ENCODE measurements around the gene RHOA. TPM values are rescaled to one million over a fixed set of nuclear protein-coding genes. Genes with fewer than 3 reads are reported as not detected.
"Not testable (repeated sequence)": the region's sequence is repeated elsewhere in the genome, so short reads cannot be mapped to it uniquely, and the experiment has no call there.

RHOA gene
- total RNA-seq, 2 experiments from 2014 or later, result 438 to 449 TPM

DNA sequence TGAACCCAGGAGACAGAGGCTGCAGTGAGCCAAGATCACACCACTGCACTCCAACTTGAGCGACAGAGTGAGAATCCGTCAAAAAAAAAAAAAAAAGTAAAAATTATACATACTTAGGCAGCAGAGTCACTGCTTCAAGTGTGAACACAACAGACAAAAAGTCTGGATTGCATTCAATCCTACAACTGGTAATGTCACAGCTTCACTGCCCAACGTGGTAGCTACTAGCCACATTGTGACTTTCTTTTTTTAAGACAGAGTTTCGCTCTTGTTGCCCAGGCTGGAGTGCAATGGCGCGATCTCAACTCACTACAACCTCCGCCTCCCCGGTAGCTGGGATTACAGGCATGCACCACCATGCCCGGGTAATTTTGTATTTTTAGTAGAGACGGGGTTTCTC, 20.5 kb downstream of the RHOA start:
- H3K27me3 Mint-ChIP-seq; DNase-seq; H3K9me3 Mint-ChIP-seq (ENCODE audit: low read depth); H3K4me3 Mint-ChIP-seq; ATAC-seq; H3K27ac Mint-ChIP-seq; intact Hi-C loops (cut with DNase I, micrococcal nuclease): not testable (repeated sequence)
- CTCF ChIA-PET, result interaction anchor here (0.6 to 1.1 kb wide), 3 partner anchors 28 to 70 kb away, joined by 3 read pairs; no protein-coding TSS in a partner anchor
- Mint-ChIP-seq H3K36me3 (ENCODE audit: low read depth) (peaks cover 34% of the 10 kb centered on the region), H3K4me1 (peaks cover 51% of the 10 kb centered on the region)
- POLR2A ChIA-PET, result interaction anchor here (0.6 to 0.7 kb wide), 3 partner anchors 46 to 1848 kb away, joined by 3 to 14 read pairs (median 3); no protein-coding TSS in a partner anchor

- ATAC-seq, result no peak
- H3K4me3 Mint-ChIP-seq, result no peak overlapping the region
- intact Hi-C loops (cut with DNase I, micrococcal nuclease), result no loop called here
These were observed 22.5 kb downstream of the RHOA start for GRCh38 chr3:49389297-49389696.

GRCh38 chr3:49388289-49388820, 23.4 kb downstream of the RHOA start:
- DNase-seq (no peak), ATAC-seq (no peak)
- Mint-ChIP-seq H3K36me3 (ENCODE audit: low read depth) (peaks cover 17% of the 10 kb centered on the region), H3K9me3 (ENCODE audit: low read depth) (no peaks in the 10 kb centered on the region), H3K4me1 (peaks cover 53% of the 10 kb centered on the region), H3K27me3 (no peaks in the 10 kb centered on the region), H3K27ac (peak overlapping the region; percentile 47), H3K4me3 (no peak overlapping the region)
- POLR2A ChIA-PET, result no interaction called here
- CTCF ChIA-PET, result interaction anchor here (0.7 to 1.9 kb wide), 2 partner anchors 15 to 208 kb away, joined by 3 to 6 read pairs; no protein-coding TSS in a partner anchor
- intact Hi-C loops (cut with DNase I, micrococcal nuclease), result no loop called here

More at GRCh38 chr3:49389297-49389696, 22.5 kb downstream of the RHOA start:
- Mint-ChIP-seq H3K4me1 (peaks cover 47% of the 10 kb centered on the region), H3K36me3 (ENCODE audit: low read depth) (peaks cover 19% of the 10 kb centered on the region), H3K27ac (no peak overlapping the region), H3K9me3 (ENCODE audit: low read depth) (no peaks in the 10 kb centered on the region), H3K27me3 (no peaks in the 10 kb centered on the region)
- ChIA-PET POLR2A (interaction anchor here (0.6 kb wide), 1 partner anchor 155 kb away, joined by 6 read pairs; no protein-coding TSS in a partner anchor), CTCF (interaction anchor here (1.9 kb wide), 1 partner anchor 16 kb away, joined by 6 read pairs; no protein-coding TSS in a partner anchor)
- no peak for DNase-seq

DNA sequence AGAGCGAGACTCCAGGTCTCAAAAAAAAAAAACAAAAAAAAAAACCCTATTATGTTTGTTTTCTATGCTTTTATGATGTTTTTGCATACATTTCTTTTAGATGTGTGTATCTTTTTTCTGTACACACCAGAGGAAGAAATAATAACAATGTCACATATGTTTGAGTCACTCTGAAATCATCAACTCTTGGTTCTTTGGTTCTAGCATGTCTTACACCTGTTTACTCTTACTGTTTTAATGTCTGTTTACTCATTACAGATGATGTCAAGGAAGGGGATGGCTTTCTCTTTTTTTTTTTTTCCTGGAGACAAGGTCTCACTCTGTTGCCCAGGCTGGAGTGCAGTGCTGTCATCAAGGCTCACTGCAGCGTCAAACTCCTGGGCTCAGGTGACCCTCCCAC, 24.1 kb downstream of the RHOA start:
- Mint-ChIP-seq H3K36me3 (ENCODE audit: low read depth) (peaks cover 17% of the 10 kb centered on the region), H3K9me3 (ENCODE audit: low read depth) (no peaks in the 10 kb centered on the region), H3K27me3 (no peaks in the 10 kb centered on the region), H3K4me3 (no peak overlapping the region), H3K27ac (peak overlapping the region; percentile 44), H3K4me1 (peaks cover 52% of the 10 kb centered on the region)
- ChIA-PET CTCF (interaction anchor here (0.7 to 1.9 kb wide), 2 partner anchors 14 to 209 kb away, joined by 3 to 6 read pairs; no protein-coding TSS in a partner anchor), POLR2A (no interaction called here)
- no peak for DNase-seq
- ATAC-seq, result peak; percentile 74
- intact Hi-C loops (cut with DNase I, micrococcal nuclease), result no loop called here

DNA sequence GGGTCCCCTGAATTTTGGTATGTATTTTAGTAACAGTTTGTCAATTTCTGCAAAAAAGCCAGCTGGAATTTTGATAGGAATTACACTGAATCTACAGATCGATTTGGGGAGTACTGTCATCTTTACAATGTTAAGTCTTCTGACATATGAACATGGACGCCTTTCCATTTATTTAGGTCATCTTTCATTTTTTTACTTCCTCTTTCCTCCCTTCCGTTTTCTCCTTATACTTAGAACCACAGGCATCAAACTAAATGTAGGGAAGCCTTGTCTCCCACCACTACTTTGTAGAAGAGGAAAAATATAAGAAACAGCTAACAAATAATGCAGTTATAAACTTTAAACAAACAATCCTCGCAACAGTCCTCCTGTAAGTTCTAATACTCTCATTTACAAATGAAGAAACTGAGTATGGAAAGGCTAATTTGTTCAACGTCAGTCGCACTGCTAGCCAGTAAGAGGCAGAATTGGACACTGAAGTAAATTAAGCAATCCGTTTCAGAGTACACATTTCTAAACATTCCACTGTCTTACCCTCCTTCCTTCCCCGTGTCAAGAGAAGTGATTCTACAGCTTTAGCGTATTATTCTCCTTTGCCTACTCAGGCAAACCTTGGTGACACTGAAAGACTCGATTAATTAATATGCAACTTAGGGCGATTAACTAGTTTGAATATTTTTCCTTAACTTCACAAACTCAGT, 25.6 kb downstream of the RHOA start:
- CTCF ChIA-PET, result interaction anchor here (0.9 to 1.0 kb wide), 2 partner anchors 18 to 20 kb away, joined by 3 to 5 read pairs; no protein-coding TSS in a partner anchor
- Mint-ChIP-seq H3K27ac (peak overlapping the region; percentile 52), H3K36me3 (ENCODE audit: low read depth) (peaks cover 13% of the 10 kb centered on the region), H3K27me3 (no peaks in the 10 kb centered on the region), H3K4me1 (peaks cover 56% of the 10 kb centered on the region), H3K4me3 (no peak overlapping the region), H3K9me3 (ENCODE audit: low read depth) (no peaks in the 10 kb centered on the region)
- no peak for ATAC-seq
- DNase-seq, result no peak
- POLR2A ChIA-PET, result no interaction called here
- intact Hi-C loops (cut with DNase I, micrococcal nuclease), result no loop called here

DNA sequence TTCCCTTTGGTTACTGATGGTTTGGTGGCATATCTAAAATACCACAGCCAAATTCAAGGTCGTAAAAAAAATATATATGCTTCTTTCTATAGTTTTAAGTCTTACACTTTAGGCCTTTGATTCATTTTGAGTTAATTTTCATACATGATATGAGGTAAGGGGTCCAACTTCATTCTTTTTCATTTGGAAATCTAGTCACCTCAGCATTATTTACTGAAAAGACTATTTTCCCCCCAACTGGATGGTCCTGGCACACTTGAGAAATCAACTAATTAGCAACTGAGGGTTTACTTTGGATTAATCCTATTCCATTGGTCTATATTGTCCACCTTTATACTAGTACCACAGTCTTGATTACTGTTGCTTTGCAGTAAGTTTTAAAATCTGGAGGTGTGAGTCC, 26.2 kb downstream of the RHOA start:
- Mint-ChIP-seq H3K27ac (no peak overlapping the region), H3K36me3 (ENCODE audit: low read depth) (peaks cover 13% of the 10 kb centered on the region), H3K27me3 (no peaks in the 10 kb centered on the region), H3K4me1 (peaks cover 56% of the 10 kb centered on the region), H3K9me3 (ENCODE audit: low read depth) (no peaks in the 10 kb centered on the region), H3K4me3 (no peak overlapping the region)
- intact Hi-C loops (cut with DNase I, micrococcal nuclease), result no loop called here
- no peak for DNase-seq
- CTCF ChIA-PET, result interaction anchor here (0.9 to 1.0 kb wide), 2 partner anchors 19 to 21 kb away, joined by 3 to 5 read pairs; no protein-coding TSS in a partner anchor
- POLR2A ChIA-PET, result no interaction called here
- no peak for ATAC-seq

GRCh38 chr3:49383387-49383786, 28.4 kb downstream of the RHOA start:
- no peaks in the 10 kb centered on the region for H3K9me3 Mint-ChIP-seq (ENCODE audit: low read depth)
- H3K4me1 Mint-ChIP-seq, result peaks cover 65% of the 10 kb centered on the region
- ChIA-PET CTCF (no interaction called here), POLR2A (interaction anchor here (0.5 kb wide), 1 partner anchor 643 kb away, joined by 5 read pairs; no protein-coding TSS in a partner anchor)
- H3K36me3 Mint-ChIP-seq (ENCODE audit: low read depth), result peaks cover 16% of the 10 kb centered on the region
- ATAC-seq, result no peak
- peak overlapping the region; percentile 58 for H3K27ac Mint-ChIP-seq
- intact Hi-C loops (cut with DNase I, micrococcal nuclease), result no loop called here
- DNase-seq, result no peak
- H3K27me3 Mint-ChIP-seq, result no peaks in the 10 kb centered on the region
- H3K4me3 Mint-ChIP-seq, result no peak overlapping the region

DNA sequence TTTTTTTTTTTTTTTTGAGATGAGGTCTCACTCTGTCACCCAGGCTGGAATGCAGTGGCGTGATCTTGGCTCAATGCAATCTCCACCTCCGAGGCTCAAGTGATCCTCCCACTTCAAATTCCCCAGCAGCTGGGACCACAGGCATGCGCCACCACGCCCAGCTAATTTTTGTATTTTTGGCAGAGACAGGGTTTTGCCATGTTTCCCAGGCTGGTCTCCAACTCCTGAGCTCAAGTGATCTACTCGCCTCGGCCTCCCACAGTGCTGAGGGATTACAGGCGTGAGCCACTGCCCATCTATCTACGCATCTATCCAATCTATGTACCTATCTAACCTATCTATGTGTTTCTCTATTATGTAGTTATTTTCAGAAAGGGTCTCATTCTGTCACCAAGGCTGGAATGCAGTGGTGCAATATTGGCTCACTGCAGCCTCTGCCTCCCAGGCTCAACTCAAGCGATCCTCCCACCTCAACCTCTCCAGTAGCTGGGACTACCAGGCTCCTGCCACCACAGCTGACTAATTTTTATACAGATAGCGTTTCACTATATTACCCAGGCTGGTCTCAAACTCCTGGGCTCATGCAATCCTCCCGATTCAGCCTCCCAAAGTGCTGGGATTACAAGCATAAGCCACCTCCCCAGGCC, 33.4 kb downstream of the RHOA start:
- no peak overlapping the region for H3K4me3 Mint-ChIP-seq
- H3K27me3 Mint-ChIP-seq, result no peaks in the 10 kb centered on the region
- DNase-seq (no peak), ATAC-seq (no peak)
- H3K4me1 Mint-ChIP-seq, result peaks cover 48% of the 10 kb centered on the region
- CTCF ChIA-PET, result interaction anchor here (0.6 kb wide), 1 partner anchor 37 kb away, joined by 3 read pairs; no protein-coding TSS in a partner anchor
- intact Hi-C loops (cut with DNase I, micrococcal nuclease), result no loop called here
- peaks cover 34% of the 10 kb centered on the region for H3K36me3 Mint-ChIP-seq (ENCODE audit: low read depth)
- no peaks in the 10 kb centered on the region for H3K9me3 Mint-ChIP-seq (ENCODE audit: low read depth)
- POLR2A ChIA-PET, result interaction anchor here (0.7 kb wide), 1 partner anchor 21 kb away, joined by 9 read pairs; no protein-coding TSS in a partner anchor
- peak overlapping the region; percentile 82 for H3K27ac Mint-ChIP-seq

DNA sequence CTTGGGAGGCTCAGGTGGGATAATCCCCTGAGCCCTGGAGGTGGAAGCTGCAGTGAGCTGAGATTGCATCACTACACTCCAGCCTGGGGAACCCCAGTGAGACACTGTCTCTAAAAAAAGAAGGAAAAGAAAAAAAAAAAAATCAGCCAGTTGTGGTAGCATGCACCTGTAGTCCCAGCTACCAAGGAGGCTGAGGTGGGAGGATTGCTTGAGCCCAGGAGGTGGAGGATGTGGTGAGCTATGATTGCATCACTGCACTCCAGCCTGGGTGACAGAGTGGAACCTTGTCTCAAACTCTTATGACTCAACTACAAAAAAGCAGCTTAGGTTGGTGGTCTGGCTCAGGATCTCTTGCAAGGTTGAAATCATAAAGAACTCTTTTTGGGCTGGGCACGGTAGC, 34.3 kb downstream of the RHOA start:
- H3K36me3 Mint-ChIP-seq (ENCODE audit: low read depth), result peaks cover 40% of the 10 kb centered on the region
- ChIA-PET CTCF (interaction anchor here (0.6 to 0.9 kb wide), 3 partner anchors 9 to 37 kb away, joined by 3 read pairs; no protein-coding TSS in a partner anchor), POLR2A (interaction anchor here (0.7 kb wide), 3 partner anchors 22 to 175 kb away, joined by 3 to 10 read pairs (median 9); no protein-coding TSS in a partner anchor)
- no peak overlapping the region for H3K4me3 Mint-ChIP-seq
- H3K9me3 Mint-ChIP-seq (ENCODE audit: low read depth), result no peaks in the 10 kb centered on the region
- DNase-seq (peak; percentile 85), ATAC-seq (peak; percentile 96)
- H3K27me3 Mint-ChIP-seq, result no peaks in the 10 kb centered on the region
- intact Hi-C loops (cut with DNase I, micrococcal nuclease), result loop anchor here in 1 of 2 experiments (1.0 to 2.0 kb wide), 2 partner anchors 19 to 37 kb away; partner anchors contain the start of genes GPX1 and USP4
- H3K27ac Mint-ChIP-seq, result peak overlapping the region; percentile 91
- H3K4me1 Mint-ChIP-seq, result peaks cover 42% of the 10 kb centered on the region

- peaks cover 22% of the 10 kb centered on the region for H3K4me1 Mint-ChIP-seq
- DNase-seq (no peak), ATAC-seq (no peak)
- H3K27me3 Mint-ChIP-seq, result no peaks in the 10 kb centered on the region
- ChIA-PET CTCF (no interaction called here), POLR2A (no interaction called here)
- H3K4me3 Mint-ChIP-seq, result no peak overlapping the region
- no peaks in the 10 kb centered on the region for H3K9me3 Mint-ChIP-seq (ENCODE audit: low read depth)
- peak overlapping the region; percentile 58 for H3K27ac Mint-ChIP-seq
- peaks cover 55% of the 10 kb centered on the region for H3K36me3 Mint-ChIP-seq (ENCODE audit: low read depth)
- intact Hi-C loops (cut with DNase I, micrococcal nuclease), result no loop called here
These were observed 39.8 kb downstream of the RHOA start for GRCh38 chr3:49371946-49372345.

- H3K27ac Mint-ChIP-seq, result peak overlapping the region; percentile 76
- ChIA-PET POLR2A (no interaction called here), CTCF (interaction anchor here (0.6 kb wide), 2 partner anchors 54 to 921 kb away, joined by 3 to 5 read pairs; no protein-coding TSS in a partner anchor)
- H3K9me3 Mint-ChIP-seq (ENCODE audit: low read depth), result no peaks in the 10 kb centered on the region
- H3K4me1 Mint-ChIP-seq, result peaks cover 21% of the 10 kb centered on the region
- peaks cover 67% of the 10 kb centered on the region for H3K36me3 Mint-ChIP-seq (ENCODE audit: low read depth)
- intact Hi-C loops (cut with DNase I, micrococcal nuclease), result no loop called here
- DNase-seq (no peak), ATAC-seq (peak; percentile 60)
- no peaks in the 10 kb centered on the region for H3K27me3 Mint-ChIP-seq
- no peak overlapping the region for H3K4me3 Mint-ChIP-seq
These were observed 41.0 kb downstream of the RHOA start for GRCh38 chr3:49370585-49371290.
